T-helper 22 cell (primary cell): Measurements from ENCODE around the gene ZNF276.
"Not testable (repeated sequence)": the region's sequence is repeated elsewhere in the genome, so short reads cannot be mapped to it uniquely, and the experiment has no call there.

Experiments used
- DNase-seq: peaks from one replicate; pipeline ENCODE4 v3.0.0-alpha.2; 2020; ENCODE audit warnings: low read depth

Gene ZNF276

DNA sequence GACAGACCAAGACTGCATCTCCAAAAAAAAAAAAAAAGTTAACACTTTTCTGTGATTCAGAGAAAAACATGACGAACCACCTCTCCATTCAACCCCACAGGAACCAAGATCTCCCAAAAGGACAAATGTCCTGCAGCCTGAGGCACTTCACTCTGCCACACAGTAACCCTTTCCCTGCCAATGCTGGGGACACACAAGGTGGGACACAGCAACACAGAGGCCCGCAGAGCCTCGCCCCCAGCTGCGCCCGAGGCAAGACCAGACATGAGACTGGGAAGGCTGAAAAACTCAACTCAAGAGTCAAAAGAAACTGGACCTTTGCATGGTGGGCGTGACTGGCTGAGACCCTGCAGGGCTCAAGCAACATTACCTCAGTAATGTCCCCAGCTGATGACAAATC, 61.2 kb downstream of the ZNF276 start:
- no peak for DNase-seq

DNA sequence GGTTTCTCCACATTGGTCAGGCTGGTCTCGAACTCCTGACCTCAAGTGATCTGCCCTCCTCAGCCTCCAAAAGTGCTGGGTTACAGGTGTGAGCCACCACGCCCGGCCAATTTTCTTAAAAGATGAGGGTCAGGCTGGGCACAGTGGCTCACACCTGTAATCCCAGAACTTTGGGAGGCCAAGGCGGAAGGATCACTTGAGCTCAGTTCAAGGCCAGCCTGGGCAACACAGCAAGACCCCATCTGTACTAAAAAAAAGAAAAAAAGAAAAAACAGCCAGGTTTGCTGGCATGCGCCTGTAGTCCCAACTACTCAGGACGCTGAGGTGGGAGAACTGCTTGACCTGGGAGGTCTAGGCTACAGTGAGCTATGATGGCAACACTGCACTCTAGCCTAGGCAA, 62.6 kb downstream of the ZNF276 start:
- DNase-seq, result not testable (repeated sequence)

GRCh38 chr16:89784406-89784805, 63.1 kb downstream of the ZNF276 start:
- peak; percentile 14 for DNase-seq

DNA sequence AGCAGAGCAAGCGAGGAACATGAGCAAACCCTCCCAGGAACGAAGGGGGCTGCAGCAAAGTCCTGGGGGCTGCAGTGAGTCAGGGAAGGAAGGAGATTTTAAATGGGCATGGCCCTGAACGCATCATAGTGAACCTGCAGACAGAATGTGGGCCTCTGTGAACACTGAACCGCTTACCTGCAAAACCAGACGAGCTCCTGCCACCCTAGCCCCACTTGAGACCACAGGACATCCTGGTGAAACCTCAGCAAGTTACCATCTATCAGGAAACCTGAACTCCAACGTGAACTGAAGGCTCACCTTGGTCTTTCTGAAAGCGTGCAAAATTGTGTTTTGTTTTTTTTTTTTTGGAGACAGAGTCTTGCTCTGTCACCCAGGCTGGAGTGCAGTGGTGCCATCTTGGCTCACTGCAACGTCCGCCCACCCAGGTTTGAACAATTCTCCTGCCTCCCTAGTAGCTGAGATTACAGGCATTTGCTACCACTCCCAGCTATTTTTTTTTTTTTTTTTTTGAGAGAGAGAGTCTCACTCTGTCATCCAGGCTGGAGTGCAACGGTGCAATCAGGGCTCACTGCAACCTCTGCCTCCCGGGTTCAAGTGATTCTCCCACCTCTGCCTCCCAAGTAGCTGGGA, 64.3 kb downstream of the ZNF276 start:
- peak; percentile 47 for DNase-seq

DNA sequence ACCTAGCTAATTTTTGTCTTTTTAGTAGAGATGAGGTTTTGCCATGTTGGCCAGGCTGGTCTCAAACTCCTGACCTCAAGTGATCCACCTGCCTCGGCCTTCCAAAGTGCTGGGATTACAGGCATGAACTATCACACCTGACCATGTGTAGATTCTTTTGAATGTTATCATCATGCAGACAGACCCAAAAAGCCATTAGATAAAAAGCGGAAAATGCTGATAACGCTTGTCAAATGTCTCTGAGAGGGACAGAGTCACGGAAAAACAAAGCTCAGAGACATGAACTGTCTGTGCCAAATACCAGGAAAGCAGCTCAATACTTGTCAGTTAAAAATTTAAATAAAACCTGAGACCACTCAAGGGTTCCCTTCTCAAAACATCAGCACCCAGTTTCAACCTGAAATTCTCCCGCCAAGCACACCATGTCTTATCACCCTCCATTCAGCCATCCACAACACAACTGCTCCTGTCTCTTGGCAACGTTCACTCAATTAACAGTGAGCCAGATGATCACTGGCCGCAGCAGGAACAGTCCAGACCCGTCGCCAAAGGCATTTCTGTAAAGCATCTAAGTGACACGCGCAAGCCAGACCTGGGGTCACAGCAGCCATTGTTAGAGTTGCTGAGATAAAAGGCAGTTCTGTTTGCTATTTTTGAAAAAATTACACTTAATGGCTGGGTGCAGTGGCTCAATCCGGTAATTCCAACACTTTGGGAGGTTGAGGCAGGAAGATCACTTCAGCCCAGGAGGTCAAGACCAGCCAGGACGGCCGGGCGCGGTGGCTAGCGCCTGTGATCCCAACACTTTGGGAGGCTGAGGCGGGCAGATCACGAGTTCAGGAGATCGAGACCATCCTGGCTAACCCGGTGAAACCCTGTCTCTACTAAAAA, 65.4 kb downstream of the ZNF276 start:
- no peak for DNase-seq

- no peak for DNase-seq
Observed at GRCh38 chr16:89787365-89787805, 66.0 kb downstream of the ZNF276 start.
